CD4-positive, alpha-beta T cell treated with Interleukin-17A for 1 hour (primary cell): ENCODE measurements around the gene GRK5.
A peak's percentile ranks its signal among the peaks of the same experiment; 100 is the strongest.

Source experiments
- DNase-seq: peaks from one replicate; pipeline ENCODE4 v3.0.0-alpha.2; 2020

Gene GRK5

GRCh38 chr10:119495021-119495505 is 287.7 kb downstream of the GRK5 start:
- no peak for DNase-seq

- no peak for DNase-seq
These were observed 288.2 kb downstream of the GRK5 start for GRCh38 chr10:119495545-119495944.

GRCh38 chr10:119496273-119496672 is 288.9 kb downstream of the GRK5 start:
- no peak for DNase-seq

GRCh38 chr10:119497243-119497642 is 289.9 kb downstream of the GRK5 start:
- no peak for DNase-seq

GRCh38 chr10:119498889-119499676 is 291.7 kb downstream of the GRK5 start:
- DNase-seq: peak; percentile 28

GRCh38 chr10:119499677-119500002 is 292.3 kb downstream of the GRK5 start:
- no peak for DNase-seq

GRCh38 chr10:119500123-119500795 is 292.9 kb downstream of the GRK5 start:
- no peak for DNase-seq

GRCh38 chr10:119500821-119501220 is 293.4 kb downstream of the GRK5 start:
- DNase-seq: no peak

GRCh38 chr10:119501690-119502089 is 294.3 kb downstream of the GRK5 start:
- DNase-seq: peak; percentile 36

GRCh38 chr10:119502209-119502608 is 294.8 kb downstream of the GRK5 start:
- DNase-seq: peak; percentile 81

GRCh38 chr10:119502618-119503155 is 295.3 kb downstream of the GRK5 start:
- no peak for DNase-seq

GRCh38 chr10:119503821-119504220 is 296.4 kb downstream of the GRK5 start:
- DNase-seq: no peak

- DNase-seq: no peak
These were observed 297.3 kb downstream of the GRK5 start for GRCh38 chr10:119504651-119505050.

- DNase-seq: no peak
These were observed 297.8 kb downstream of the GRK5 start for GRCh38 chr10:119505131-119505551.
